ENCODE data around the gene CFAP45. TPM values are rescaled to one million over a fixed set of nuclear protein-coding genes. Genes with fewer than 3 reads are reported as not detected.

The CFAP45 gene
- total RNA-seq, 4 donors from 2014 or later, result 0.17 to 0.32 TPM; not detected in 2

- WGBS, result 89% methylated on average over 4 of the region's 4 CpGs
- H3K36me3 ChIP-seq, result no peaks in the 10 kb centered on the region
- no peak for DNase-seq (ENCODE audit: extremely low spot score)
- intact Hi-C loops (cut with DNase I), result no loop called here
- H3K9me3 ChIP-seq, result no peaks in the 10 kb centered on the region
- peaks cover 0 to 12% (median 0%) of the 10 kb centered on the region in 4 donors for H3K27me3 ChIP-seq
- peaks cover 3 to 12% (median 6%) of the 10 kb centered on the region in 4 donors for H3K4me1 ChIP-seq
- no peak overlapping the region for H3K4me3 ChIP-seq
- TF ChIP-seq POLR2AphosphoS5 (IDR thresholded peaks at IDR 0.05) (no peak), EP300 (IDR thresholded peaks at IDR 0.05) (no peak), CTCF (IDR thresholded peaks at IDR 0.05) (no peak), POLR2A (IDR thresholded peaks at IDR 0.05; ENCODE audit: low read depth) (no peak)
- no peak overlapping the region for H3K27ac ChIP-seq (replicated peaks in 1 of 4)
These were observed 20.0 kb downstream of the CFAP45 start for GRCh38 chr1:159879977-159880376.

GRCh38 chr1:159879136-159879535, 20.8 kb downstream of the CFAP45 start:
- no peak for DNase-seq (ENCODE audit: extremely low spot score)
- peaks cover 0 to 18% (median 0%) of the 10 kb centered on the region in 4 donors for H3K27me3 ChIP-seq
- peaks cover 3 to 12% (median 6%) of the 10 kb centered on the region in 4 donors for H3K4me1 ChIP-seq
- intact Hi-C loops (cut with DNase I), result no loop called here
- TF ChIP-seq EP300 (IDR thresholded peaks at IDR 0.05), result no peak
- TF ChIP-seq CTCF (IDR thresholded peaks at IDR 0.05), result no peak
- TF ChIP-seq POLR2A (IDR thresholded peaks at IDR 0.05; ENCODE audit: low read depth), result no peak
- no peak for TF ChIP-seq POLR2AphosphoS5 (IDR thresholded peaks at IDR 0.05)
- H3K36me3 ChIP-seq, result no peaks in the 10 kb centered on the region
- H3K4me3 ChIP-seq, result no peak overlapping the region
- H3K27ac ChIP-seq (replicated peaks in 1 of 4), result no peak overlapping the region
- 91% methylated on average over 3 of the region's 3 CpGs for WGBS
- H3K9me3 ChIP-seq, result no peaks in the 10 kb centered on the region

GRCh38 chr1:159877695-159878444, 22.1 kb downstream of the CFAP45 start:
- H3K27me3 ChIP-seq, result peaks cover 0 to 24% (median 0%) of the 10 kb centered on the region in 4 donors
- WGBS, result 90% methylated on average over 6 of the region's 6 CpGs
- TF ChIP-seq EP300 (IDR thresholded peaks at IDR 0.05), result no peak
- TF ChIP-seq POLR2A (IDR thresholded peaks at IDR 0.05; ENCODE audit: low read depth), result no peak
- TF ChIP-seq CTCF (IDR thresholded peaks at IDR 0.05), result no peak
- DNase-seq (ENCODE audit: extremely low spot score), result no peak
- intact Hi-C loops (cut with DNase I), result no loop called here
- H3K4me3 ChIP-seq, result no peak overlapping the region
- peaks cover 3 to 12% (median 6%) of the 10 kb centered on the region in 4 donors for H3K4me1 ChIP-seq
- H3K9me3 ChIP-seq, result no peaks in the 10 kb centered on the region
- H3K27ac ChIP-seq (replicated peaks in 1 of 4), result no peak overlapping the region
- H3K36me3 ChIP-seq, result no peaks in the 10 kb centered on the region

- no peak for TF ChIP-seq EP300 (IDR thresholded peaks at IDR 0.05)
- no peak for TF ChIP-seq POLR2AphosphoS5 (IDR thresholded peaks at IDR 0.05)
- TF ChIP-seq POLR2A (IDR thresholded peaks at IDR 0.05; ENCODE audit: low read depth), result no peak
- TF ChIP-seq CTCF (IDR thresholded peaks at IDR 0.05), result no peak
- intact Hi-C loops (cut with DNase I), result no loop called here
- no peak overlapping the region for H3K4me3 ChIP-seq
- H3K27ac ChIP-seq (replicated peaks in 1 of 4), result no peak overlapping the region
- H3K36me3 ChIP-seq, result no peaks in the 10 kb centered on the region
- no peak for DNase-seq (ENCODE audit: extremely low spot score)
- WGBS, result 91% methylated on average over 4 of the region's 4 CpGs
- no peaks in the 10 kb centered on the region for H3K9me3 ChIP-seq
- H3K27me3 ChIP-seq, result peaks cover 0 to 44% (median 0%) of the 10 kb centered on the region in 4 donors
- H3K4me1 ChIP-seq, result peaks cover 0 to 6% (median 3%) of the 10 kb centered on the region in 4 donors
These were observed 26.3 kb downstream of the CFAP45 start for GRCh38 chr1:159873530-159874143.
